Measurements from ENCODE around the gene LRP11. TPM values are rescaled to one million over a fixed set of nuclear protein-coding genes. Genes with fewer than 3 reads are reported as not detected.
"Not testable (repeated sequence)": the region's sequence is repeated elsewhere in the genome, so short reads cannot be mapped to it uniquely, and the experiment has no call there.

The LRP11 gene
- total RNA-seq, 2 experiments from 2014 or later = 1.5 TPM

- CTCF ChIA-PET (ENCODE audit: unreplicated experiment) = no interaction called here
- H3K9me3 ChIP-seq (ENCODE audit: low read length) = 0 out of 2 replicates have a peak, but pooled peaks cover 10% of the 10 kb centered on the region
- H3K9me2 ChIP-seq (ENCODE audit: insufficient read depth, low read length) = no peaks in the 10 kb centered on the region
- H3K36me3 ChIP-seq (ENCODE audit: insufficient read depth, low read length) = no peaks in the 10 kb centered on the region
- H4K20me1 ChIP-seq (ENCODE audit: insufficient read depth, low read length) = no peaks in the 10 kb centered on the region
- no peak overlapping the region for H3K4me2 ChIP-seq (ENCODE audit: low read length)
- no peaks in the 10 kb centered on the region for H3K79me2 ChIP-seq (ENCODE audit: insufficient read depth, low read depth, low read length)
- no TSS peak for BruUV-seq (replicated peaks)
- H3K4me3 ChIP-seq (ENCODE audit: low read depth, low read length, poor library complexity, severe bottlenecking) = no peak overlapping the region
- no peak overlapping the region for H2AFZ ChIP-seq (ENCODE audit: low read length)
- H3K4me1 ChIP-seq (ENCODE audit: insufficient read depth, low read length, poor library complexity, severe bottlenecking) = no peaks in the 10 kb centered on the region
- intact Hi-C loops (cut with micrococcal nuclease; ENCODE audit: unreplicated experiment) = no loop called here
- no peak overlapping the region for H3K27ac ChIP-seq (ENCODE audit: low read depth, low read length, poor library complexity, severe bottlenecking)
- TF ChIP-seq EZH2phosphoT487 (IDR thresholded peaks at IDR 0.05; ENCODE audit: borderline replicate concordance, low read depth, low read length) (no peak), CTCF (conservative IDR thresholded peaks at IDR 0.05; ENCODE audit: low read length) (no peak)
- DNase-seq (ENCODE audit: low spot score) = no peak
- POLR2A ChIA-PET = no interaction called here
These were observed 45.7 kb upstream of the LRP11 start for GRCh38 chr6:149909701-149910470.

GRCh38 chr6:149908480-149908879 is 44.3 kb upstream of the LRP11 start:
- H4K20me1 ChIP-seq (ENCODE audit: insufficient read depth, low read length) = not testable (repeated sequence)

GRCh38 chr6:149907317-149907716 is 43.2 kb upstream of the LRP11 start:
- no peaks in the 10 kb centered on the region for H3K36me3 ChIP-seq (ENCODE audit: insufficient read depth, low read length)
- no peak for TF ChIP-seq CTCF (conservative IDR thresholded peaks at IDR 0.05; ENCODE audit: low read length)
- TF ChIP-seq EZH2phosphoT487 (IDR thresholded peaks at IDR 0.05; ENCODE audit: borderline replicate concordance, low read depth, low read length) = no peak
- H3K4me3 ChIP-seq (ENCODE audit: low read depth, low read length, poor library complexity, severe bottlenecking) = no peak overlapping the region
- POLR2A ChIA-PET = no interaction called here
- H3K27ac ChIP-seq (ENCODE audit: low read depth, low read length, poor library complexity, severe bottlenecking) = no peak overlapping the region
- H3K9me3 ChIP-seq (ENCODE audit: low read length) = 0 out of 2 replicates have a peak, but pooled peaks cover 10% of the 10 kb centered on the region
- no peaks in the 10 kb centered on the region for H3K9me2 ChIP-seq (ENCODE audit: insufficient read depth, low read length)
- no peak overlapping the region for H2AFZ ChIP-seq (ENCODE audit: low read length)
- CTCF ChIA-PET (ENCODE audit: unreplicated experiment) = interaction anchor here (0.6 kb wide), 1 partner anchor 128 kb away, joined by 3 read pairs; no protein-coding TSS in a partner anchor
- no peaks in the 10 kb centered on the region for H3K4me1 ChIP-seq (ENCODE audit: insufficient read depth, low read length, poor library complexity, severe bottlenecking)
- BruUV-seq (replicated peaks) = no TSS peak
- no peak overlapping the region for H3K4me2 ChIP-seq (ENCODE audit: low read length)
- no peaks in the 10 kb centered on the region for H3K79me2 ChIP-seq (ENCODE audit: insufficient read depth, low read depth, low read length)
- intact Hi-C loops (cut with micrococcal nuclease; ENCODE audit: unreplicated experiment) = no loop called here
- H4K20me1 ChIP-seq (ENCODE audit: insufficient read depth, low read length) = no peaks in the 10 kb centered on the region
- no peak for DNase-seq (ENCODE audit: low spot score)

More at GRCh38 chr6:149908480-149908879, 44.3 kb upstream of the LRP11 start:
- H2AFZ ChIP-seq (ENCODE audit: low read length); POLR2A ChIA-PET; H3K4me3 ChIP-seq (ENCODE audit: low read depth, low read length, poor library complexity, severe bottlenecking); H3K36me3 ChIP-seq (ENCODE audit: insufficient read depth, low read length); intact Hi-C loops (cut with micrococcal nuclease; ENCODE audit: unreplicated experiment); H3K4me1 ChIP-seq (ENCODE audit: insufficient read depth, low read length, poor library complexity, severe bottlenecking); BruUV-seq (replicated peaks); DNase-seq (ENCODE audit: low spot score); H3K27ac ChIP-seq (ENCODE audit: low read depth, low read length, poor library complexity, severe bottlenecking); H3K79me2 ChIP-seq (ENCODE audit: insufficient read depth, low read depth, low read length); CTCF ChIA-PET (ENCODE audit: unreplicated experiment); H3K9me2 ChIP-seq (ENCODE audit: insufficient read depth, low read length); H3K4me2 ChIP-seq (ENCODE audit: low read length); H3K9me3 ChIP-seq (ENCODE audit: low read length): not testable (repeated sequence)

Measured in OCI-LY7 (cell line).